Adipocyte (in vitro differentiated cells): ENCODE measurements around the gene INSYN1.
A peak's percentile ranks its signal among the peaks of the same experiment; 100 is the strongest.
"Not testable (repeated sequence)": the region's sequence is repeated elsewhere in the genome, so short reads cannot be mapped to it uniquely, and the experiment has no call there.

ENCODE experiments used
- DNase-seq: peaks from one replicate; pipeline ENCODE4 v3.0.0-alpha.2; 2015; ENCODE audit warnings: low read depth
- H3K27me3 ChIP-seq: replicated peaks from 2 replicates; pipeline ENCODE4 v1.7.0; 2013; ENCODE audit warnings: mild to moderate bottlenecking, low read length, moderate library complexity; ENCODE audit not compliant: control insufficient read depth, insufficient read depth
- H3K36me3 ChIP-seq: 2 replicates; pipeline ENCODE4 v1.7.0; 2013; ENCODE audit warnings: low read length, mild to moderate bottlenecking, moderate library complexity; ENCODE audit not compliant: control insufficient read depth, insufficient read depth, severe bottlenecking
- H3K4me1 ChIP-seq: 2 replicates; pipeline ENCODE4 v1.7.0; 2013; ENCODE audit warnings: mild to moderate bottlenecking, low read length, moderate library complexity; ENCODE audit not compliant: control insufficient read depth, insufficient read depth
- H3K4me3 ChIP-seq: 2 replicates; pipeline ENCODE4 v1.7.0; 2013; ENCODE audit warnings: mild to moderate bottlenecking, low read length, moderate library complexity
- H3K9ac ChIP-seq: 2 replicates; pipeline ENCODE4 v1.7.0; 2013; ENCODE audit warnings: mild to moderate bottlenecking, low read length, moderate library complexity
- H3K9me3 ChIP-seq: 2 replicates; pipeline ENCODE4 v1.7.0; 2013; ENCODE audit warnings: mild to moderate bottlenecking, low read length, moderate library complexity; ENCODE audit not compliant: control insufficient read depth

The INSYN1 gene

GRCh38 chr15:73753250-73754130 lies at the start of gene INSYN1:
TSS of gene INSYN1 (minus strand) at chr15:73753351. CDS start at chr15:73751130, 2,221 bp downstream.
- H3K9ac ChIP-seq: peak within 1 kb of the TSS; percentile 64
- H3K9me3 ChIP-seq: no peaks in the 10 kb centered on the region
- H3K4me3 ChIP-seq: peak within 1 kb of the TSS; percentile 76
- DNase-seq: peak; percentile 85
- H3K4me1 ChIP-seq: peaks cover 3% of the 10 kb centered on the region
- H3K27me3 ChIP-seq: peaks cover 32% of the 10 kb centered on the region
- H3K36me3 ChIP-seq: no peaks in the 10 kb centered on the region

- peaks cover 29% of the 10 kb centered on the region for H3K4me1 ChIP-seq
- H3K36me3 ChIP-seq: no peaks in the 10 kb centered on the region
- H3K9me3 ChIP-seq: no peaks in the 10 kb centered on the region
- no peak for DNase-seq
- H3K9ac ChIP-seq: no peak overlapping the region
- H3K4me3 ChIP-seq: no peak overlapping the region
- H3K27me3 ChIP-seq: peaks cover 11% of the 10 kb centered on the region
Measured at GRCh38 chr15:73802431-73803041, 49.4 kb upstream of the INSYN1 start.

GRCh38 chr15:73800662-73801345 lies 47.7 kb upstream of the INSYN1 start:
- DNase-seq: peak; percentile 79
- Histone ChIP-seq H3K4me3 (peak overlapping the region; percentile 22), H3K4me1 (peaks cover 29% of the 10 kb centered on the region), H3K9me3 (no peaks in the 10 kb centered on the region), H3K27me3 (peaks cover 3% of the 10 kb centered on the region), H3K36me3 (no peaks in the 10 kb centered on the region), H3K9ac (no peak overlapping the region)

GRCh38 chr15:73799466-73799865 lies 46.3 kb upstream of the INSYN1 start:
- H3K36me3 ChIP-seq: no peaks in the 10 kb centered on the region
- H3K9ac ChIP-seq: no peak overlapping the region
- H3K4me1 ChIP-seq: peaks cover 29% of the 10 kb centered on the region
- no peak overlapping the region for H3K4me3 ChIP-seq
- peaks cover 7% of the 10 kb centered on the region for H3K27me3 ChIP-seq
- H3K9me3 ChIP-seq: no peaks in the 10 kb centered on the region
- DNase-seq: no peak

- H3K9me3 ChIP-seq: no peaks in the 10 kb centered on the region
- no peak for DNase-seq
- peaks cover 4% of the 10 kb centered on the region for H3K27me3 ChIP-seq
- no peak overlapping the region for H3K4me3 ChIP-seq
- H3K9ac ChIP-seq: no peak overlapping the region
- no peaks in the 10 kb centered on the region for H3K36me3 ChIP-seq
- peaks cover 29% of the 10 kb centered on the region for H3K4me1 ChIP-seq
Measured at GRCh38 chr15:73797366-73798158, 44.4 kb upstream of the INSYN1 start.

GRCh38 chr15:73796331-73796831 lies 43.2 kb upstream of the INSYN1 start:
- no peak overlapping the region for H3K9ac ChIP-seq
- peak; percentile 11 for DNase-seq
- peaks cover 4% of the 10 kb centered on the region for H3K27me3 ChIP-seq
- H3K4me1 ChIP-seq: peaks cover 19% of the 10 kb centered on the region
- H3K36me3 ChIP-seq: no peaks in the 10 kb centered on the region
- no peaks in the 10 kb centered on the region for H3K9me3 ChIP-seq
- H3K4me3 ChIP-seq: no peak overlapping the region

- DNase-seq: no peak
- no peak overlapping the region for H3K9ac ChIP-seq
- H3K4me3 ChIP-seq: no peak overlapping the region
- peaks cover 10% of the 10 kb centered on the region for H3K4me1 ChIP-seq
- peaks cover 8% of the 10 kb centered on the region for H3K27me3 ChIP-seq
- no peaks in the 10 kb centered on the region for H3K9me3 ChIP-seq
- no peaks in the 10 kb centered on the region for H3K36me3 ChIP-seq
Measured at GRCh38 chr15:73794443-73795133, 41.4 kb upstream of the INSYN1 start.

- not testable (repeated sequence) for H3K4me3 ChIP-seq, H3K9ac ChIP-seq, H3K36me3 ChIP-seq, DNase-seq, H3K9me3 ChIP-seq, H3K4me1 ChIP-seq
- peaks cover 13% of the 10 kb centered on the region for H3K27me3 ChIP-seq
Measured at GRCh38 chr15:73792899-73793541, 39.9 kb upstream of the INSYN1 start.

GRCh38 chr15:73792415-73792814 lies 39.3 kb upstream of the INSYN1 start:
- DNase-seq: no peak
- H3K4me3 ChIP-seq: no peak overlapping the region
- no peaks in the 10 kb centered on the region for H3K36me3 ChIP-seq
- H3K9ac ChIP-seq: no peak overlapping the region
- H3K27me3 ChIP-seq: peaks cover 13% of the 10 kb centered on the region
- H3K9me3 ChIP-seq: no peaks in the 10 kb centered on the region
- H3K4me1 ChIP-seq: peaks cover 5% of the 10 kb centered on the region
